SK-N-SH (cell line): ENCODE results near the gene TXNDC17.

Experiments used
- CTCF ChIP-seq: fragments of 200-600 bp; sonication (generic); IDR thresholded peaks from 2 replicates; pipeline ENCODE4 v1.6.1; 2017; ENCODE audit warnings: antibody characterized with exemption, mild to moderate bottlenecking, moderate library complexity
- GATA2 ChIP-seq: sonication (generic); formaldehyde crosslinking; IDR thresholded peaks from 2 replicates; pipeline ENCODE4 v1.5.0; 2020; ENCODE audit warnings: mild to moderate bottlenecking, missing genetic modification reagents
- JUND ChIP-seq: IDR thresholded peaks from 2 replicates; pipeline ENCODE4 v1.4.0; 2012
- MEF2A ChIP-seq: IDR thresholded peaks from 2 replicates; pipeline ENCODE4 v1.4.0; 2012; ENCODE audit warnings: low read depth, borderline replicate concordance
- PBX3 ChIP-seq: IDR thresholded peaks from 2 replicates; pipeline ENCODE4; 2012
- POLR2AphosphoS5 ChIP-seq: IDR thresholded peaks from 2 replicates; pipeline ENCODE4 v1.6.1; 2012; ENCODE audit warnings: low read depth, low read length
- REST ChIP-seq: IDR thresholded peaks from 2 replicates; pipeline ENCODE4 v1.6.1; 2012; ENCODE audit warnings: mild to moderate bottlenecking, low read depth, low read length, moderate library complexity
- SIN3A ChIP-seq: IDR thresholded peaks from 2 replicates; pipeline ENCODE4 v1.6.1; 2012; ENCODE audit warnings: low read depth, mild to moderate bottlenecking, low read length, moderate library complexity, borderline replicate concordance
- TF ChIP-seq, protein P1 (sequence below): fragments of 150-350 bp; IDR thresholded peaks from 2 replicates; pipeline ENCODE4 v1.6.1; 2017; ENCODE audit warnings: antibody characterized with exemption, low read length, low read depth, borderline replicate concordance
- TF ChIP-seq, protein P2 (sequence below): IDR thresholded peaks from 2 replicates; pipeline ENCODE4 v1.4.0; 2012; ENCODE audit warnings: low read depth

- TF ChIP-seq CTCF: no peak
- TF ChIP-seq JUND: no peak
- TF ChIP-seq MEF2A: no peak
- no peak for TF ChIP-seq POLR2AphosphoS5
- no peak for TF ChIP-seq PBX3
- TF ChIP-seq, protein P1, sequence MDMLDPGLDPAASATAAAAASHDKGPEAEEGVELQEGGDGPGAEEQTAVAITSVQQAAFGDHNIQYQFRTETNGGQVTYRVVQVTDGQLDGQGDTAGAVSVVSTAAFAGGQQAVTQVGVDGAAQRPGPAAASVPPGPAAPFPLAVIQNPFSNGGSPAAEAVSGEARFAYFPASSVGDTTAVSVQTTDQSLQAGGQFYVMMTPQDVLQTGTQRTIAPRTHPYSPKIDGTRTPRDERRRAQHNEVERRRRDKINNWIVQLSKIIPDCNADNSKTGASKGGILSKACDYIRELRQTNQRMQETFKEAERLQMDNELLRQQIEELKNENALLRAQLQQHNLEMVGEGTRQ: no peak
- no peak for TF ChIP-seq REST
- TF ChIP-seq GATA2 (CRISPR knock-in tag): no peak
- TF ChIP-seq, protein P2, sequence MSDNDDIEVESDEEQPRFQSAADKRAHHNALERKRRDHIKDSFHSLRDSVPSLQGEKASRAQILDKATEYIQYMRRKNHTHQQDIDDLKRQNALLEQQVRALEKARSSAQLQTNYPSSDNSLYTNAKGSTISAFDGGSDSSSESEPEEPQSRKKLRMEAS: no peak
- no peak for TF ChIP-seq SIN3A
Observed at GRCh38 chr17:6671431-6671830, 30.6 kb downstream of the TXNDC17 start.
